Neural cell (in vitro differentiated cells): ENCODE results near the gene SMARCC1. TPM values are rescaled to one million over a fixed set of nuclear protein-coding genes. Genes with fewer than 3 reads are reported as not detected.

ENCODE experiments used
- H2AFZ ChIP-seq: fragments of 200-600, 300-800 bp; sonication (generic), shearing (Covaris generic); 2 replicates; pipeline ENCODE4 v1.6.0; 2014; ENCODE audit warnings: low read depth, mild to moderate bottlenecking, antibody characterized with exemption, low read length, moderate library complexity
- H3F3A ChIP-seq: fragments of 200-600 bp; shearing (Covaris generic); 2 replicates; pipeline ENCODE4 v1.6.1; 2016; ENCODE audit warnings: mild to moderate bottlenecking, moderate library complexity, mixed read lengths, antibody characterized with exemption, low read length; ENCODE audit not compliant: insufficient read depth, poor library complexity, severe bottlenecking
- H3K27ac ChIP-seq: fragments of 200-600, 300-800 bp; sonication (generic), shearing (Covaris generic); 2 replicates; pipeline ENCODE4 v1.5.1; 2014; ENCODE audit warnings: mild to moderate bottlenecking, low read length, moderate library complexity
- H3K27me3 ChIP-seq: fragments of 300-800, 200-600 bp; sonication (generic), shearing (Covaris generic); 2 replicates; pipeline ENCODE4 v1.6.0; 2014; ENCODE audit warnings: mild to moderate bottlenecking, low read depth, low read length, moderate library complexity; ENCODE audit not compliant: insufficient read depth
- H3K36me3 ChIP-seq: fragments of 300-800, 200-600 bp; sonication (generic), shearing (Covaris generic); 2 replicates; pipeline ENCODE4 v1.5.1; 2014; ENCODE audit warnings: mild to moderate bottlenecking, antibody characterized with exemption, low read length, moderate library complexity; ENCODE audit not compliant: insufficient read depth
- H3K4me2 ChIP-seq: fragments of 300-800, 200-600 bp; sonication (generic), shearing (Covaris generic); 2 replicates; pipeline ENCODE4 v1.6.0; 2014; ENCODE audit warnings: mild to moderate bottlenecking, low read length
- H3K4me3 ChIP-seq: fragments of 300-800, 200-600 bp; sonication (generic), shearing (Covaris generic); 2 replicates; pipeline ENCODE4 v1.5.1; 2014; ENCODE audit warnings: mild to moderate bottlenecking, low read length, moderate library complexity
- H3K79me2 ChIP-seq: fragments of 200-600 bp; shearing (Covaris generic); replicated peaks from 2 replicates; pipeline ENCODE4 v1.6.0; 2014; ENCODE audit warnings: mild to moderate bottlenecking, low read length, moderate library complexity; ENCODE audit not compliant: insufficient read depth
- H3K9ac ChIP-seq: fragments of 300-800, 200-600 bp; sonication (generic), shearing (Covaris generic); 2 replicates; pipeline ENCODE4 v1.6.1; 2016; ENCODE audit warnings: mild to moderate bottlenecking, low read length, mixed read lengths
- H3K9me2 ChIP-seq: fragments of 200-600 bp; shearing (Covaris generic); 2 replicates; pipeline ENCODE4 v1.6.1; 2016; ENCODE audit warnings: mild to moderate bottlenecking, low read length, mixed read lengths; ENCODE audit not compliant: insufficient read depth
- H3K9me3 ChIP-seq: fragments of 200-600, 300-800 bp; sonication (generic), shearing (Covaris generic); 2 replicates; pipeline ENCODE4 v1.6.1; 2016; ENCODE audit warnings: mild to moderate bottlenecking, mixed run types, low read length, moderate library complexity, mixed read lengths
- H4K20me1 ChIP-seq: fragments of 200-600 bp; shearing (Covaris generic); 2 replicates; pipeline ENCODE4 v1.6.1; 2016; ENCODE audit warnings: mild to moderate bottlenecking, mixed run types; ENCODE audit not compliant: insufficient read depth
- EP300 ChIP-seq: fragments of 450-650 bp; conservative IDR thresholded peaks from 2 replicates; pipeline ENCODE4 v1.6.1; 2014; ENCODE audit warnings: antibody characterized with exemption, mild to moderate bottlenecking, moderate library complexity; ENCODE audit not compliant: poor library complexity, severe bottlenecking
- EZH2 ChIP-seq: fragments of 200-600, 300-800 bp; shearing (Covaris generic), sonication (generic); IDR thresholded peaks from 2 replicates; pipeline ENCODE4 v1.6.1; 2014; ENCODE audit warnings: antibody characterized with exemption, low read length, borderline replicate concordance, mild to moderate bottlenecking; ENCODE audit not compliant: insufficient read depth, poor library complexity, severe bottlenecking
- MXI1 ChIP-seq: fragments of 450-650 bp; conservative IDR thresholded peaks from 2 replicates; pipeline ENCODE4 v1.6.1; 2014; ENCODE audit warnings: antibody characterized with exemption, mild to moderate bottlenecking; ENCODE audit not compliant: poor library complexity, severe bottlenecking
- POLR2AphosphoS5 ChIP-seq: IDR thresholded peaks from 2 replicates; pipeline ENCODE4 v1.6.1; 2012
- RAD21 ChIP-seq: fragments of 450-650 bp; conservative IDR thresholded peaks from 2 replicates; pipeline ENCODE4 v1.6.1; 2014; ENCODE audit warnings: antibody characterized with exemption, mild to moderate bottlenecking, moderate library complexity
- SMC3 ChIP-seq: fragments of 450-650 bp; conservative IDR thresholded peaks from 2 replicates; pipeline ENCODE4 v1.6.1; 2014; ENCODE audit warnings: antibody characterized with exemption, mild to moderate bottlenecking, moderate library complexity; ENCODE audit not compliant: poor library complexity
- TAF1 ChIP-seq: IDR thresholded peaks from 2 replicates; pipeline ENCODE4 v1.6.1; 2012; ENCODE audit warnings: low read depth
- polyA plus RNA-seq: library from polyadenylated mRNA; depleted of rRNA; stranded (reverse); fragments of >200 nt; gene quantifications from 2 replicates; pipeline ENCODE4 v1.2.3, GENCODE V29; 2014
- TF ChIP-seq, protein P1 (sequence below): fragments of 450-650 bp; IDR thresholded peaks from 2 replicates; pipeline ENCODE4 v1.5.1; 2014; ENCODE audit warnings: antibody characterized with exemption, mild to moderate bottlenecking, moderate library complexity; ENCODE audit not compliant: poor library complexity, severe bottlenecking
- TF ChIP-seq, protein P2 (sequence below): IDR thresholded peaks from 2 replicates; pipeline ENCODE4 v1.6.1; 2012; ENCODE audit warnings: borderline replicate concordance

SMARCC1 gene
- polyA plus RNA-seq, 1 donor from 2014 or later = 29.4 TPM

DNA sequence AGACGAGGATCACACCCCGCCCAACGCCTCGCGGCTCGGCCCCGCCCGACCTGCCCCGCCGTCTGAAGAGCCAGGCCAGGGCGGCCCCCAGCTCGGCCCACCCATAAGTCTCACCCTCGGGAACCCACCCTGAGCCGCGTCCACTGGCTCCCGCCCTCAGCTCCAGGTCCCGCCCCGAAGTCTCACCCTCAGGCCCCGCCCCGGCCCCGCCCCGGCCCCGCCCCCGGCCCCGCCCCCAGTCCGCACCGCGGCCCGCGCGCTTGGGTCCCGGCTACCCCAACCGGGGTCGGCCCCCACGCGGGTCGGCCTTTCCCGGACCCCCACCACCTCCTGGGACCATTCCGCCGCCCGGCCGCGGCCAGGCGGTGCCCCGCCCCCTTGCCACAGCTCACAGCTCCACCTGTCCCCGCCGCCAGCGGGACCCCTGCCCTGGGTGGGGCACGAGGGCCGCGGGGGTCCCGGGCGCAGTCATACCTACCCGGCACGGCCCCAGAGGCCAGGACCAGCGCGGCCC lies 203.5 kb downstream of the SMARCC1 start:
- Histone ChIP-seq H3K27me3 (peaks cover 3% of the 10 kb centered on the region), H3K36me3 (no peaks in the 10 kb centered on the region), H3K4me2 (peak overlapping the region; percentile 35), H2AFZ (peak overlapping the region; percentile 40), H3K4me3 (peak overlapping the region; percentile 75), H3F3A (no peaks in the 10 kb centered on the region), H3K79me2 (no peaks in the 10 kb centered on the region), H3K9me3 (no peaks in the 10 kb centered on the region), H3K27ac (no peak overlapping the region), H3K9me2 (no peaks in the 10 kb centered on the region), H3K9ac (peak overlapping the region; percentile 66), H4K20me1 (no peaks in the 10 kb centered on the region)
- TF ChIP-seq, protein P1, sequence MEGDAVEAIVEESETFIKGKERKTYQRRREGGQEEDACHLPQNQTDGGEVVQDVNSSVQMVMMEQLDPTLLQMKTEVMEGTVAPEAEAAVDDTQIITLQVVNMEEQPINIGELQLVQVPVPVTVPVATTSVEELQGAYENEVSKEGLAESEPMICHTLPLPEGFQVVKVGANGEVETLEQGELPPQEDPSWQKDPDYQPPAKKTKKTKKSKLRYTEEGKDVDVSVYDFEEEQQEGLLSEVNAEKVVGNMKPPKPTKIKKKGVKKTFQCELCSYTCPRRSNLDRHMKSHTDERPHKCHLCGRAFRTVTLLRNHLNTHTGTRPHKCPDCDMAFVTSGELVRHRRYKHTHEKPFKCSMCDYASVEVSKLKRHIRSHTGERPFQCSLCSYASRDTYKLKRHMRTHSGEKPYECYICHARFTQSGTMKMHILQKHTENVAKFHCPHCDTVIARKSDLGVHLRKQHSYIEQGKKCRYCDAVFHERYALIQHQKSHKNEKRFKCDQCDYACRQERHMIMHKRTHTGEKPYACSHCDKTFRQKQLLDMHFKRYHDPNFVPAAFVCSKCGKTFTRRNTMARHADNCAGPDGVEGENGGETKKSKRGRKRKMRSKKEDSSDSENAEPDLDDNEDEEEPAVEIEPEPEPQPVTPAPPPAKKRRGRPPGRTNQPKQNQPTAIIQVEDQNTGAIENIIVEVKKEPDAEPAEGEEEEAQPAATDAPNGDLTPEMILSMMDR = no peak
- TF ChIP-seq RAD21 (no peak), SMC3 (no peak), POLR2AphosphoS5 (no peak), TAF1 (no peak), MXI1 (no peak), EZH2 (no peak), EP300 (no peak)
- TF ChIP-seq, protein P2, sequence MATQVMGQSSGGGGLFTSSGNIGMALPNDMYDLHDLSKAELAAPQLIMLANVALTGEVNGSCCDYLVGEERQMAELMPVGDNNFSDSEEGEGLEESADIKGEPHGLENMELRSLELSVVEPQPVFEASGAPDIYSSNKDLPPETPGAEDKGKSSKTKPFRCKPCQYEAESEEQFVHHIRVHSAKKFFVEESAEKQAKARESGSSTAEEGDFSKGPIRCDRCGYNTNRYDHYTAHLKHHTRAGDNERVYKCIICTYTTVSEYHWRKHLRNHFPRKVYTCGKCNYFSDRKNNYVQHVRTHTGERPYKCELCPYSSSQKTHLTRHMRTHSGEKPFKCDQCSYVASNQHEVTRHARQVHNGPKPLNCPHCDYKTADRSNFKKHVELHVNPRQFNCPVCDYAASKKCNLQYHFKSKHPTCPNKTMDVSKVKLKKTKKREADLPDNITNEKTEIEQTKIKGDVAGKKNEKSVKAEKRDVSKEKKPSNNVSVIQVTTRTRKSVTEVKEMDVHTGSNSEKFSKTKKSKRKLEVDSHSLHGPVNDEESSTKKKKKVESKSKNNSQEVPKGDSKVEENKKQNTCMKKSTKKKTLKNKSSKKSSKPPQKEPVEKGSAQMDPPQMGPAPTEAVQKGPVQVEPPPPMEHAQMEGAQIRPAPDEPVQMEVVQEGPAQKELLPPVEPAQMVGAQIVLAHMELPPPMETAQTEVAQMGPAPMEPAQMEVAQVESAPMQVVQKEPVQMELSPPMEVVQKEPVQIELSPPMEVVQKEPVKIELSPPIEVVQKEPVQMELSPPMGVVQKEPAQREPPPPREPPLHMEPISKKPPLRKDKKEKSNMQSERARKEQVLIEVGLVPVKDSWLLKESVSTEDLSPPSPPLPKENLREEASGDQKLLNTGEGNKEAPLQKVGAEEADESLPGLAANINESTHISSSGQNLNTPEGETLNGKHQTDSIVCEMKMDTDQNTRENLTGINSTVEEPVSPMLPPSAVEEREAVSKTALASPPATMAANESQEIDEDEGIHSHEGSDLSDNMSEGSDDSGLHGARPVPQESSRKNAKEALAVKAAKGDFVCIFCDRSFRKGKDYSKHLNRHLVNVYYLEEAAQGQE = no peak

DNA sequence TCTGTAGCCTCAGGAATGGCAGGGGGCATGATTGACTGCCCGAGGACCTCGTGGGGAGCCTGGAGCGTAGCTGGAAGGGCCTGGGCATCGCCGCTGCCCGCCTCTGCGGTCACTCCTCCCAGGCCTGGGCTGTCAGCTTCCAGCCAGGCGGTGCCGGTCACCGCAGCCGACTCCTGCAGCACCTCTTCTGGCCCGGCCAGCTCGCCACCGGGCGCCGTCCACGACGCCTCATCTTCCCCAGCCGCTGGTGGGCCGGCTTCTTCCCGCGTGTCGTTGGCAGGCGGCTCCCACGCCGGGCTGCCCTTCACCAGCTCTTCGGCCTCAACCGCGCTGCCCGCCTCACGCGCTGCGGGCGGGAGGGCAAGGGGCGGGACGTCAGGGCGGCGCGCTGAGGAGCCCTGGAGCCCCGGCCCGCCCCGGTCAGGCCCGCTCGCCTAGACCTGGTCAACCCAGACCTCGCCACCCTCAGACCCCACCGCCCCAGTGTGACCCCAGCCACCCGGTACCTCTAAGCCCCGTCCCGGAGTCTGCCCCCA lies 204.0 kb downstream of the SMARCC1 start:
- H3K9me2 ChIP-seq = no peaks in the 10 kb centered on the region
- H4K20me1 ChIP-seq = no peaks in the 10 kb centered on the region
- no peaks in the 10 kb centered on the region for H3K9me3 ChIP-seq
- H3K79me2 ChIP-seq = no peaks in the 10 kb centered on the region
- no peaks in the 10 kb centered on the region for H3F3A ChIP-seq
- peak overlapping the region; percentile 35 for H3K4me2 ChIP-seq
- TF ChIP-seq MXI1 = no peak
- TF ChIP-seq RAD21 = no peak
- TF ChIP-seq, protein P2 = no peak
- TF ChIP-seq EP300 = no peak
- no peak for TF ChIP-seq POLR2AphosphoS5
- TF ChIP-seq, protein P1 = no peak
- TF ChIP-seq EZH2 = no peak
- no peak for TF ChIP-seq SMC3
- TF ChIP-seq TAF1 = no peak
- peak overlapping the region; percentile 75 for H3K4me3 ChIP-seq
- no peak overlapping the region for H3K27ac ChIP-seq
- H3K27me3 ChIP-seq = peaks cover 3% of the 10 kb centered on the region
- H3K36me3 ChIP-seq = no peaks in the 10 kb centered on the region
- peak overlapping the region; percentile 40 for H2AFZ ChIP-seq
- peak overlapping the region; percentile 59 for H3K9ac ChIP-seq
